Putamen (tissue), 1 donor: ENCODE data around the gene SPARCL1.
A peak's percentile ranks its signal among the peaks of the same experiment; 100 is the strongest.

Source experiments
- DNase-seq: peaks from one replicate; pipeline ENCODE4 v3.0.0-alpha.2; 2016; ENCODE audit warnings: low spot score

Gene SPARCL1

DNA sequence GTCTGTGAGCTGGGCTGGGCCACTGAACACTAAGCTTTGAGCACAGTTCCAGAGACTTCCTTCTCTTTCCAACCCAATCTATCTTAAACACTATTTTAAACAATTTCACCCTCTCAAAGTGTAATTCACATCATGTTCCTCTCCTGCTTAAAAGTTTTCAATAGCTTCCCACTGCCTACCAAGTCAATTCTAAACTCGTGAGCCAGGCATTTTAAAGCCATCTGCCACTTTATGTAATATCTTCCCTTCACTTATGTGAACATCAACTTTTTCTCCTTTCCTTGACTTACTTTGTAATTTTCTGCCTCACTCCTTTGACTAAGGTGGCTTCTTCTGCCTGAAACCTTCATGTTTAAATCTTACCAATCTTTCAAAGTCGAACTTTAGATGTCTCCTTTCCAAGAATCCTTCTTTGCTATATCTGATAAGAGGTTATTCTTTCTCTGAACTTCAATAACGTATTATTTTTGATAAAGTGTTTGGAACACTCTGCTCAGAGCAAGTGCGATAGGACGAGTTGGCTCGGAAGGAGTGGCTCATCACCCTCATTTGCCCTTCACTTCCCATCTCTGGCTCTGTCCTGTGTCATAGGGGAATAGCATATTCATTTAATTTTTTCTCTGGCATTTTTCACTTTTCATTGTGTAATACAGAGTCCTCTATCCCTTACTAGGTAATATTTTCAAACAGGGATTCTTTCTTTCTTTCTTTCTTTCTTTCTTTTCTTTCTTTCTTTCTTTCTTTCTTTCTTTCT, 13.0 kb upstream of the SPARCL1 start:
- no peak for DNase-seq

DNA sequence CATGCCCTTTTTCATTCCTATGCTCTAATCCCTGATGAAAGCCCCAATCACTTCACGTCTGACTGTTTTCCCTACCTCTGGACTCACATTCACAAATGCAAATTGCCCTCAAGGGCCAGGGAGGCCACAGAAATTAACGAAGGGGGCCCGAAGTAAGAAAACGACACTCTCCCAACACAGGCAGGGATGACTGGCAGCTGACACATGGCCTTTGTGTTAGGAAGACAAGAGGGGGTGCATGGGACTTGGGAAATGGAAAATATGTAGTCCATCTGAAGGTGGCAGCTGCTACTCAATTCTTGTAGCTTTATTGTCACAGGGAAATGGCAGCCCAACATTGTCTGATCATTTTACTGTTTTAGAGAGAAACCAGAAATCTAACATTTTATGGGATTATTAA, 12.3 kb upstream of the SPARCL1 start:
- no peak for DNase-seq

DNA sequence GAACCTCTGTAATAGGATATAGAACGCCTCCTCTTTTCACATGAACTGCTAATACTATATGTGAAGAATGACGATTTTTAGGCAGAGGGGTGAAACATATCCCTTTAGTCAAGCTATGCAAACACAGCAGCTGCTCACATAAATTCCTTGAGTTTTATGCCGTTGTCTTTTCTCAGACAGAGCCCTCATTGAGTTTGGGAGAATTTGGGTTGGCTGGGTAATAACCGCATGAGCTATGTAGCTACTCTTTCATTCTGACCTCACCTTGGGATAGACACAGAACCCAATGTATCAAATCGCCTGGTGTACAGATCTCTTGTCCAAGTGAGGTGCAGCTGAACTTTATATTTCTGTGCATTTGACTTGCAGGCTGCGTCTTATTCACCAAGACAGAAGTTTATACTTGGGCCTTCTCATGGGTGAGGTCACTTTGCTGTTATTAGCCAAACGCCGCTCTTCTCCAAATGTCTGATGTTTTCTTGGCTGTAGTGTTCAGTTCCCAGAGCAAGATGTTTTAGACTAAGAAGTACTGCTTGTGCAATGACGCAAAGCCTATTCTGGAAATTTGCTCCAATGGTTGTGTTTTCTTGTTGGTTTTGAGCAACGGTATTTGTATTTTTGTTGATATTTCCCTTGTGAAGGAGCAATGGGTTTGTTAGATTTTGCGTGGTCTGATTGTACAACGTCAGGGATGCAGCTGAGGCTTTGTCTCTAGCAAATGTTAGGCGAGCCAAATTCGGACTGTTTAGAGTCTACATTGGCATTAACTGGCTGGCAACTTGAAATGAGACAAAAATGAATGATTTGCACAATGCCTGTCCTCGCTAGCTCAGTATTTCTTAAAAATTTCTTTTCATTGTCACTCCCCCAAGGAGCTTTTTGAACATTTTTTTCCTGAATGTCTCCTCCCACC, 11.2 kb upstream of the SPARCL1 start:
- no peak for DNase-seq

DNA sequence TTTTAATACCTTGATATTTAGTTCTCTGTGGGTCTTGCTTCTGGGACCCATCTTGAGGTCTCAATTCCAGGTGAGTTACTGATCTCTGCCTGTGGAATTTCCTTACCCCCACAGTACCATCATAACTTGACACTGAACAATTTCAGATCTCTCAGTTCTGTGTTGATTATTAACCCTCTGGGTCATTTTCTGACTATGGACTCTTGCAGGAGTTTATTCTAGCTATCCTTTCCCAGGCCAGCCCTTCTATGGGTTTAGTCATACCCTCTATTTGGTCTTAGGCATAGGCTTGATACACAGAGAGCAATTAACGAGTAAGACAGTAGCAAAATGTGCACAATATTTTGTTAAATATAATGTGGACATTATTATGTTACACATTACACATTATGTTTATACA, 3.7 kb upstream of the SPARCL1 start:
- no peak for DNase-seq

DNA sequence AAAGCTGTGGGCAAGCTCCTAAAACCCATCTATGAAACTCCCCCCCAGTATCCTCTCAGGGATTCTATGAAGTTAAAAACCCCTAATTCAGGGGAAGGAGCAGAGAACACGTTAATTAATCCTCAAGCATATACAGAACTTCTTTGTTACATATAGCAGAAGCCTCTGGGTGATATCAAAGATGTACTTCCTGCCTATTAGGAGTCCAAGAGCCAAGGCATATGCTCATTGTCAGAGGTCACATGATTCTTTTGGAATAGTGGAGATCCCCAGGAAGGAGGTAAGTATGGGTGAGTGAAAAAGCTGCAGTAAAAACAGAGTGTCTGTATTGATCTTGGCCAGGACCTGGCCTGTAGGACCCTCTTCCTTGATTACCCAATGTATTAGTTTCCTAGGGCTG, 2.9 kb upstream of the SPARCL1 start:
- no peak for DNase-seq

DNA sequence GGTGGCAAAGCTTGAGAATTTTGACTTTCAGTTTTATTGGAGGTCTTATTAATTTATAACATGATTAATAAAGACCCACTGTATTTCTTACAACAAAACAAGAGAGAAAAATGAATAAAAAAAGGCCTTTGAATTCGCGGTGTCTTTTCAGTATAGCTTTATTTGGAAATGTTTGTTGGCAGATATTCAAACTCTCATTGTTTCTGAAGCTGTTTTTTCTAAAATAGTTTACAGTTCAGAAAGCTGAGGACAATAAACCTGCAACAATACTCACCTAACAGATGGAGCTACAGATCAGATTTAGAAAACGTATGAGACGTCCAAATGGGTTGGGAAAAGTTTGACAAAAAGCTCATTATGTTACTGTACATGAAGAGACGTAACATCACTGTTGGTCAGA, 2.4 kb upstream of the SPARCL1 start:
- DNase-seq, result no peak

DNA sequence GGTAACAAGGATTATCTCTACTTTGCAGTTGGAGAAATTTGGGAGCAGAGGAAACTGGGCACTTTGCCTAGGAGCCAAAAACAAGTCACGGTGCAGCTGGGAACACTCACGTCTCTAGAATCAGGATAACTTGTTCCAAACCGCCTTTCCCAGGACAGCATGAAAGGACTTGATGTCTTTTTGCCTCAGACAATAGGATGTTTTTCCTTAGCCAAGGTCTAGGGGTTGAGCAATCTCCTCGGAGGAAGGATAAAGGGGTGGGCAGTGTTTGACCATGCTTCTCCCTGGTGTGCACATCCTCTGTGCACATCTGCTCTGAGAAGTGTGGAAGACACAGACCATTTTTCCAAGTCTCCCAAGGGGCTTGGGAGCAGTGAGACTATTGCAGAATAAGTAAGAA, 1.7 kb upstream of the SPARCL1 start:
- DNase-seq, result peak; percentile 44

DNA sequence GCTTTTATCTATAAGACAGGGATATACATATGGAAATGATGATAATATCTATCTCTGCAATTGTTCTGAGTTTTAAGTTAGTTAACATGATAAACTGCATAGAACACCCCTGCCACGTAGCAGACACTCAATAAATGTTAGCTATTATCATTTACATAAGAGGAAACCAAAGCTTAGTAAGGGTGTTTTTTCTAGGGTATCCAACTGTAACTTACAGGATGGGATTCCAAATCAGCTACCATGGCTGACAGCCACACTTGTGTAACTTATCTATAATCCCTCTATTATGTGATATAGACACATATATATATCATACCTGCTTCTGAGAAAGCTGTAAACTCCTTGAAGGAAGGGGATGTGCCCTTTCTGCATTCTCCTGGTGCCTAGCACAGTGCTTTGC, 1.1 kb upstream of the SPARCL1 start:
- no peak for DNase-seq

DNA sequence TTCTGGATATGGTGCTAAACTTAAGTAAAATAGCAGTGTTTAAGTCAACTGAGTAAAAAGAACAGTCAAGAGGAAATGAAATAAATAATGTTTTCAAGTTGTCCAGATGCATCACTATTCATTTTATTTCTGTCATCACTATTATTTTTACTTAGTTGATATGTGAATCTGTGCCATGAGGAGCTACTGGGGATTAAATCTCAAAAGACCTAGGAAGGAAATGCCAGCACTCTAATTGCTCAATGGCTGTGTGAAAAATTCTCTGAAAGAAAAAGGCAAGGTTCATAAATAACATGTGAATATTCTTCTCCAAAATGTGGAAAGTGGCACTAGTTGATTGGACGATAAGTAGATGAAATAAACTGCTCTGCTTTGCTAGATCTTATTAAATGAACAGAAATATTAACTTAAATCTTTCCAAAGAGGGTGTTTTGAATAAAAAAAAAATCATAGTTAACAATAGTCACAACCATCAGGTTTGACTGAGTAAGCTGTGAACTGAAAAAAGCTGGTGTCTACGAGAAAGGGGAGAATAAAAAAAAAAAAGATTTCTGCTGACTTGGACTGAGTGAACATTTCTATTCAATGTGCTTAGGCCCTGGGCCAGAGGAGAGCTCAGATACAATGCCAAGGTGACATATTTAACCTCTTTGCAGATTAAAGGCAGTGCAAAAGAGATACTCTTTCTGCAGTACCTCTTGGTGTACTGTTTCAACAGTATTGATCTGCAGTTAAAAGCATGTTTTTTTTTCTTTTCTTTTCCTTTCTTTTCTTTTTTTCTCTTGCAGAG, 1.6 kb downstream of the SPARCL1 start:
- no peak for DNase-seq

DNA sequence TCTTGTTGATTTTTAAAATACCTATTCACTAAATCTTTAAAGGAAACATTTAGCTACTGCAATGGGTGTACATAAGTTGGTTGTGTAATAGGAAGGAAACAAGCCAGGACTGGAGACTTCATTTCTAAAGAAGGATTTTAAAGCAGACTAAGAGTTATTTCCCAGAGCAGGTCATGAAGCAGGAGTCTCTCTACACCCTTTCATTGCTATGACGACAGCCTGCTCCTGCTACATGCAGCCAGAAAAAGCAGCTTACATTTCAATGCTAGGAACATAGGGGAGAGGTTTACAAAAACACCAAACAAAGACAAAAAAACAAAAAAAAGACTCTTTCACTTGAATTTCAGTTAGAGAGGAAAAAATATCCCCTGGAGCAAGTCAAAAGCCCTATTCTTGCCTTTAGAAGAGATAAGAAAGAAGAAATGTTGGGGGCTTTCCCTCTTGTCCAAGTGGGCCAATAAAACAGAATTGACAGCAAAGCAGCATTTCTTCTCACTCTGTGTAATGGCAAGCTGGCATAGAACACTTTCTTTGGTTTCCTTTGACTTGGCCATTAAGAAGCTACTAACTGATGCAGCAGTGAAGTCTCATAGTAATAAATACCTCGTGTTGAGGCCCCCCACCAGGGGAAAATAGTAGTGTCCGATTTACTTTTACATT, 3.4 kb downstream of the SPARCL1 start:
- peak; percentile 66 for DNase-seq

DNA sequence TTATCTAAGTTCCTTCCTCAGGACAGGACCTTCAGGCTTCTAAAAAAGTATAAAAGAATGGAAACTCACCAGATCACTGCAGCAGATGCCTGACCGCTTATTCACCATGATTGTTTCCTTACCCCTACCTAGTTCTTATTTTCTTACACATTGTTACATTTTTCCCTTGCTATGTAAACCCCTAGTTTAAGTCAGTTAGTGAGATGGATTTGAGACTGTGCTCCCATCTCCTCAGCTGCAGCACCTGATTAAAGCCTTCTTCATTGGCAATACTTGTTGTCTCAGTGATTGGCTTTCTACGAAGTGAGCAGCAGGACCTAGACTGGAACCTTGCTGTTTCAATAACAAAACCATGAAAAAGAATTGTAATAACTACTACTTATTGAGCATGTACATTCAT, 4.7 kb downstream of the SPARCL1 start:
- no peak for DNase-seq

DNA sequence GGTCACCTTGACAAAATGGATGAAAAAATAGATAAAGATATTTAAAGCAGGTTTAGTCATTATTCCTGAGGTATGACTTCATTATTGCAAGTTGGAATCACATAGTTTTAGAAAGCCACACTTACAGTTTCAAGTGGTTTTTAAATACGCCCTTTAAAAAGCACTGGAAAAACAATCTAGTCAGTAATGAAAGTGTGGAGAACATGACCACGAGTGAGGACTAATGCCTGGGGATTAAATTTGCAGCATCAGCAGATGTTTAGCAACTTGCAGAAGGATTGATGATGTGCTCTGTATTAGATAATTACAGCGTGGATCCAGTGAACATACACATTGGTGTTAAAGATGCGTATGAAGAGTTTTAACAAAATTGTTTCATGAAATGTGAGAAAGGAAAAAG, 5.9 kb downstream of the SPARCL1 start:
- no peak for DNase-seq

DNA sequence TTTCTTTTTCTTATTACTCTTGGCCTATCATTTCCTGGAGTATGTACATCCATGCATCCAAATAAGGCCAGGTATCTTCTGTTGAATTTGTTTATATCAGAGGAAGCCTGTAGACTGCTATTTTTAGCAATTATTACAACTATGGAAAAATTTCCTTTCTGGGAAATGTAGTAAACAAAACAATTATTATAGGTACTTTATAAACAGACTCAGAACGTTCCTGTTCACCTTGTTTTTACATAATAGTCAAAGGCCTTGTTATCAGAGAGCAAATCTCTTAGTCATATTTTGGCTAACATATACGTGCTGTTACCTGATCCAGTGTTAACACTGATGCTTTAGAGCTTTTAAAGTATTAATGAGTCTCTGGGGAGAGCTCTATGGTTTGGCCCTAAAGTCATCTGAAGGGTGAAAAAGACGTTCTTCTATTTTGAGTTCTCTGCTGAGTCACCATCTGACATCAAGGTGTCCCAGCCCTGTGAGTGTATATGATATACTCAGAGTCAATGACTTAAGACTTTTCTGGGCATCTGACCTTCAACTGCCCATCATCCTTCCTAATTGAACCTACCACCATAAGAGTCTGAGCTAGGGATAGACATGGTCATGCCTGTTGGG, 7.3 kb downstream of the SPARCL1 start:
- no peak for DNase-seq

DNA sequence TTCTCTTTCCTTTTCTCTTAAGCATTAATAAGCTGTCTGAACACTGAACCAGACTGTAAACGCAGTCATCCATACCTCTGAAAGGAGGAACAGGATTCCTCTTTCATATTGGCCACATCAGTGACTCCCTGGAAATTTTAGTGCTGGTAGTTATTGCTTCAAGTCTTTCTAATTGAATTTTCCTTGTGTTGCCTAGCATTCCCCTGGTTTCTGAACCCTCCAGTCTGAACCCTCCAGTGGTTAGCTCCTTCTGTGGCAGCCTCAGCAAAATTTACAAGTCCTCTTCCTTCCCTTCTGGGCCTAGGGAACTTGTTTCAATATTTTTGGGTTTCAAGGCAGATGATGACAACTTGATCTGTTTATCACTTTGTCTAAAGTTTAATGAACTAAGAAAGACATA, 7.9 kb downstream of the SPARCL1 start:
- no peak for DNase-seq

DNA sequence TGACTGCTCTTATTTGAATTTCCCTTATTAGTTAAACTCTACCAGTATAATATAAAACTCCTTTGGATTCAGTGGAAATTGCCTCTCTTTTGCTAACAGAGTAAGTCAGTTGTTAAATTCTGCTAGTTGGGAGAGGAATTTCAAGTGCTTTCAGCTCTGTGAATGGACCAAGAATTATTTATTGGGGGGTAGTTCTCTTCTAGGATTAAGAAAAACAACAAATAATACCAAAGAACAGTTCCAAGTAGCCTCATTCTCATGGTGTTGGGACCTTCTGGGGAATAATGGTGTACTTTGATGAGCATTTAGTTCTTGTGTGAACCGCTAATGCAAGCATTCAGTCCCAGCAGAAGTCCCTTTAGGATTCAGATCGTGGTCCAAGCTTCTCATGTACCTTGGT, 11.6 kb downstream of the SPARCL1 start:
- DNase-seq, result peak; percentile 49

DNA sequence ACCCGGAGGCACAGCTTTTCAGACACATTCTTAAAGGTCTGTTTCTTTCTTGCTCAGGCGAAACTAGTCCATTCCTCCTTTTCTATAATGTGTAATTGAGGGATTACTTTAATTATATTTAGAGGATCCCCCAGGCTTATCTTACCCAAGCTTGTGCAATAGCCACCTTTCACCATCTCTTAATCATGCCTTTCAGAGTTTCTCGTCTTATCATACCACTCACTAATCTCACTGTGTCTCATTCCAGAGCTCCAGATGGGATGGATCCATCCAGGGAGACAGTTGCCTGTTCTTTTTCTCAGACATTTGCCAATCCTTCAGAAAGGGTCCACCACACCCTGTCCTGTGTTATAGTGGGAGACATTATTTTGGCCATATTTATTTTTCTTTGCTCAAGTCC, 12.5 kb downstream of the SPARCL1 start:
- no peak for DNase-seq

DNA sequence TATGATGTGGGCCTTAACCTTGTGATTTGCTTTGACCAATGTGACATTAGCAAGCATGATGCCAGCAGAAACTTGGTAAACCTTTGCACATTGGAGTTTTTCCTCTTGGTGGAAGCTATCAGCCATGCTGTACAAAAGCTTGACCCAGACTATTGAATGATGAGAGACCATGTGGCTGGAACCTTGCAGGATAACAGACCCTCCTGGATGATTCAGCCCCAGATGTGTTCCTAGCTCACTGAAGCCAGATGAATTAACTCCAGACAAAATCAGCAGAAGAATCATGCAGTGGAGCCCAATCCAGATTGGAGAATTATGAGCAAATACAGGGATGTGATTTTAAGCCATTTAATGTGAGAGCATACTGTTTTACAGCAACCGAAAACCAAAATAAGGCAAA, 16.8 kb downstream of the SPARCL1 start:
- no peak for DNase-seq

DNA sequence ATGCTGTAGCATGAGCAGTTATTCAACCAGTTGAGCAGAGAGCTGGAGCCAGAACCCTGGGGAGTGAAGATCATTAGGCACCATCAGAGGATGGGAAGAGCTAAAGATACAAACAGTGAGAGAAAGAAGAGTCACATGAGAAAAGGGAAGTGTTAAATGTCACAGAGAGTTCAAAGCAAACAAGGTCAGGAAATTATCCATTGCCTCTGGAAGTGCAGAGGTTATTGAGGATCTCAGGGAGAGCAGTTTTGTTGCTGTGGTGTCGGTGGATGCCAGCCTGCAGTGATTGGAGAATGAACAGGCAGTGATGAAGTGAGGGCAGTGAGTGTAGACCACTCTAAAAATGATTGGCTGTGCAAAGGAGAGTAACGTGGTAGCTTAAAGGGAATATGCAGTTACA, 17.7 kb downstream of the SPARCL1 start:
- no peak for DNase-seq

DNA sequence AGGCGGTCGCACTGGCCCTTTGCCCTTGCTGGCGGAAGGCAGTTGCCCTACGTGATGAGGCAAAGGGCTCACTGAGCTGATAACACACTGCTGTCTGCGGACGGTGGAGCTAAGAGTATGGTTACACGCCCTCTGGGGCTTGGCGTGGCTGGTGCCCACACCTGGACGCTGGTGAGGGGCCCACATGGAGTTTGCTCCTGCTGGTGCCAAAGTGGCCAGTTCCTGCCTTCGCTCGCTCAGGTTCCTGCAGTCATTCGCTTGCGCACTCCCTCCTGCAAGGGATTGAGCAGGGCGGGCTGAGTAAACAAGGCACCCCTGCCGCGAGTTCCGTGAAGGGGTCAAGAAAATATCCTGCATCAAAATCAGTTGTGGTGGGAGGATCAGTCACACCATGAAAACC, 18.4 kb downstream of the SPARCL1 start:
- no peak for DNase-seq

DNA sequence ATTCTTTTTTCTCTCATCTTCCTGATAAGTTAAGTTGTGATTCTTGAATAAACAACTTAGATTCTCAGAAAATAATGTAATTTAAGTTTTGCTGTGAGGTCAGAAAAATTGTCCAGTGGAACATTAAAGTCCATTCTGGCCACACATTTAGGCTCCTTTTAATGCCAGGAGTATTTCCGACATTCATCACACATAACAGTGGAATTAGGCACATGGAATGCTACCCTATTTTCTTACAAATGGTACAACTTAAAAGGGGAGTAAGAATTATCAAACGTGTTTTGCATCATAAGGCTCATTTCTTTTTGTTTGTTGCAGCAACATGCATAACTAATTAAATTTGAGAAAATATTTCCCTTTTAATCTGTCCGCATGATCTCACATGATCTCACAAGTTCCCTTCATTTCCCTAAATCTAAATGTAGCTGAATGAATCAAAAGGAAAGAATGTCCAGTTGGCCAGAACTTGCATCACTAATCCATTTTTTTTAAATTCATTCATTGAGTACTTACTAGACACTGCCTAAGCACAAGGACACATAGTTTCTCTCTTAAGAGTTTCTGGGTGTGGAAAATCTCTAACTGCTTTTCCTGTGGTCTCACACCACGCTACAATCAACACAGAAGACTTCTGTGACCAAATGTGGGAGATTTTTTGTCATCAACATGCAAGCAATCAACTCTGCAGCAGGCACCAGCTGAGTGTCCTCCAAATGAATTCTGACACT, 22.0 kb downstream of the SPARCL1 start:
- no peak for DNase-seq

DNA sequence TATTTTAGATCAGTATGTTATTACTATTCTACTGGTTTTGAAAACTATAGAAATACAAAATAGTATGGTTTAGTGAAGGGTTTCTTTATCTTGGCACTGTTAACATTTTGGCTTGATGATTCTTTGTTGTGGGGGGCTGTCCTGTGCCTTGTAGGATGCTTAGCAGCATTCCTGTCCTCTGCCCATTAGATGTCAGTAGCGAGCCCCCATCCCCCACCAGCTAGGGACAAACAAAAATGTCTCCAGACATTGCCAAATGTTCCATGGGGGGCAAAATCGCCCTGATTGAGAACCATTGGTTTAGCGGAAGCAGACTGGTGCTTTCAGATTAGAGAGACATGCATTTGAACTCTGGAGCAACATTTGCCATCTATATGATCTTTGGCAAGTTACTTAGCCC, 23.3 kb downstream of the SPARCL1 start:
- no peak for DNase-seq
